K562 (cell line): ENCODE measurements around the gene GLCCI1.
"Not testable (repeated sequence)": the region's sequence is repeated elsewhere in the genome, so short reads cannot be mapped to it uniquely, and the experiment has no call there.

Experiments used
- CHD2 ChIP-seq: IDR thresholded peaks from 2 replicates; pipeline ENCODE4 v1.6.1; 2011; ENCODE audit warnings: low read depth, low read length
- CTCF ChIP-seq, 3 experiments: IDR thresholded peaks in 2 of 3; conservative IDR thresholded peaks in 1 of 3; 2 replicates each; pipeline ENCODE4 v1.5.1; 2011 to 2012; ENCODE audit warnings: low read length in 3 of 3, mild to moderate bottlenecking in 3 of 3, control low read depth in 2 of 3, improper control_type of control experiment in 1 of 3, inconsistent platforms in 1 of 3, low read depth in 1 of 3, mixed read lengths in 1 of 3, moderate library complexity in 1 of 3; ENCODE audit not compliant: insufficient read depth in 2 of 3
- ELK1 ChIP-seq: sonication (generic); formaldehyde crosslinking; IDR thresholded peaks from 2 replicates; pipeline ENCODE4 v1.8.1; 2022; ENCODE audit warnings: missing genetic modification reagents
- HCFC1 ChIP-seq: IDR thresholded peaks from 2 replicates; pipeline ENCODE4 v1.6.1; 2012; ENCODE audit warnings: low read depth, low read length, improper control_type of control experiment
- HEY1 ChIP-seq: fragments of 250-450 bp; sonication (Bioruptor Pico); IDR thresholded peaks from 2 replicates; pipeline ENCODE4 v1.5.0; 2020; ENCODE audit warnings: mild to moderate bottlenecking, moderate library complexity, borderline replicate concordance
- RCOR1 ChIP-seq, 2 experiments: IDR thresholded peaks; 2 replicates each; pipeline ENCODE4 v1.6.1; 2012; ENCODE audit warnings: low read depth in 2 of 2, low read length in 2 of 2, borderline replicate concordance in 1 of 2, improper control_type of control experiment in 1 of 2
- SOX6 ChIP-seq: fragments of 450-650 bp; IDR thresholded peaks from 2 replicates; pipeline ENCODE4 v1.6.1; 2014; ENCODE audit warnings: mild to moderate bottlenecking
- ZNF449 ChIP-seq: fragments of 250-450 bp; sonication (Bioruptor Pico); IDR thresholded peaks from 2 replicates; pipeline ENCODE4 v1.8.0; 2022; ENCODE audit warnings: moderate library complexity, mild to moderate bottlenecking, inconsistent platforms

- TF ChIP-seq ELK1 (CRISPR knock-in tag); CHD2; SOX6; HEY1 (CRISPR knock-in tag); ZNF449; RCOR1 (IDR thresholded peaks at IDR 0.05; ENCODE audit: borderline replicate concordance in 1 of 2, low read depth in 2 of 2, low read length in 2 of 2); CTCF (IDR thresholded peaks at IDR 0.05 in 2 of 3, conservative IDR thresholded peaks at IDR 0.05 in 1 of 3; ENCODE audit: insufficient read depth in 2 of 3, low read depth in 1 of 3, low read length in 3 of 3); HCFC1: not testable (repeated sequence)
Observed at GRCh38 chr7:7995348-7995747, 26.8 kb downstream of the GLCCI1 start.
